MG63 (cell line): ENCODE data around the gene FOXD2. TPM values are rescaled to one million over a fixed set of nuclear protein-coding genes. Genes with fewer than 3 reads are reported as not detected.

Source experiments
- DNase-seq: peaks from one replicate; pipeline ENCODE4 v3.0.0-alpha.2; 2020
- H3K27me3 ChIP-seq: fragments of 250-450 bp; sonication (Bioruptor Pico); 2 replicates; pipeline ENCODE4 v1.5.1; 2020; ENCODE audit warnings: mild to moderate bottlenecking, moderate library complexity
- H3K36me3 ChIP-seq: fragments of 250-450 bp; sonication (Bioruptor Pico); 2 replicates; pipeline ENCODE4 v1.5.1; 2020; ENCODE audit warnings: mild to moderate bottlenecking, moderate library complexity
- H3K4me3 ChIP-seq: fragments of 250-450 bp; sonication (Bioruptor Pico); 2 replicates; pipeline ENCODE4 v1.5.1; 2020; ENCODE audit warnings: mild to moderate bottlenecking, moderate library complexity
- H3K9me3 ChIP-seq: fragments of 250-450 bp; sonication (Bioruptor Pico); 2 replicates; pipeline ENCODE4 v1.5.1; 2020; ENCODE audit warnings: mild to moderate bottlenecking, moderate library complexity
- total RNA-seq: library from RNA; depleted of rRNA; stranded (reverse); fragments of >200 nt; shearing (Covaris generic); gene quantifications from 2 replicates; pipeline ENCODE4 v1.2.3, GENCODE V29; 2014; ENCODE audit warnings: low replicate concordance

Gene FOXD2
- total RNA-seq, 1 experiment from 2014 or later: 0.03 TPM

DNA sequence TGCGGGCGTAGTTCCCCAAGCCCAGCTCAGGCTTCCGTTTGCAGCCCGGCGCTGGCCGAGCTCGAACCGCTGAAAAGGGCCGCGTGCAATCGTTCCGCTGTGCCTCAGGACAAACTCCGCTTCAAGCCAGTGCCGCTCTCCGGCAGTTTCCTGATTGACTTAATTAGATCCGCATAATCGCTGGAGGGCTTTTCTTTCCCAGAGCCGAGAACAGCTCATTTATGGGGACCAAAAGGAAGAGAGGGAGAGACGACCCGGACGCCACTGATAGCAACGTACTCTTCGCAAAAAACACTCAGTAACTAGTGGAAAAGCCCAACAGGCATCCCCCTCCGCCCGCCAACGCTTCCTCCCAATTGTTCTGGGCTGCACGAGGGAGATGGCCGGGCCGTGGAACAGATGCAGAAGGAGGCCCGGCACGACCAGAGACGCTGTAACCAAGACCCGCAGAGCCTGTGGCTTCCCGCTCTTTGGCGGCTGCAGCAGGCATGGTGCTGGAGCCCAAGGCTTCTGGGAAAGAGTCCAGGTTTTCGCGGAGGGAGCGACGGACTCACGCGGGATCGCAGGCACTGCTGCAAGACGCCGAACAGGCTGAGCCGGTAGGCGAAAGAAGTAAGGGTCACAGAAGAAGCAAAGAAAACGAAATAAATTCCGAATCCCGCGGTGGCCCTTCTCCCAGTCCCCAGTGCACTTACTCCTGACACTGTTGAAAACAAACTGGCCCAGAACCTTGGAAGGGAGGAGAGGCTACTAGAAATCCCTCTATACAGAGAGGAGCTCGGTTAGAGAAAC is 3.6 kb upstream of the FOXD2 start:
- Histone ChIP-seq H3K9me3 (no peaks in the 10 kb centered on the region), H3K4me3 (no peak overlapping the region), H3K27me3 (no peaks in the 10 kb centered on the region), H3K36me3 (peaks cover 3% of the 10 kb centered on the region; the same call in 1 of the 2 replicates)
- DNase-seq: no peak

DNA sequence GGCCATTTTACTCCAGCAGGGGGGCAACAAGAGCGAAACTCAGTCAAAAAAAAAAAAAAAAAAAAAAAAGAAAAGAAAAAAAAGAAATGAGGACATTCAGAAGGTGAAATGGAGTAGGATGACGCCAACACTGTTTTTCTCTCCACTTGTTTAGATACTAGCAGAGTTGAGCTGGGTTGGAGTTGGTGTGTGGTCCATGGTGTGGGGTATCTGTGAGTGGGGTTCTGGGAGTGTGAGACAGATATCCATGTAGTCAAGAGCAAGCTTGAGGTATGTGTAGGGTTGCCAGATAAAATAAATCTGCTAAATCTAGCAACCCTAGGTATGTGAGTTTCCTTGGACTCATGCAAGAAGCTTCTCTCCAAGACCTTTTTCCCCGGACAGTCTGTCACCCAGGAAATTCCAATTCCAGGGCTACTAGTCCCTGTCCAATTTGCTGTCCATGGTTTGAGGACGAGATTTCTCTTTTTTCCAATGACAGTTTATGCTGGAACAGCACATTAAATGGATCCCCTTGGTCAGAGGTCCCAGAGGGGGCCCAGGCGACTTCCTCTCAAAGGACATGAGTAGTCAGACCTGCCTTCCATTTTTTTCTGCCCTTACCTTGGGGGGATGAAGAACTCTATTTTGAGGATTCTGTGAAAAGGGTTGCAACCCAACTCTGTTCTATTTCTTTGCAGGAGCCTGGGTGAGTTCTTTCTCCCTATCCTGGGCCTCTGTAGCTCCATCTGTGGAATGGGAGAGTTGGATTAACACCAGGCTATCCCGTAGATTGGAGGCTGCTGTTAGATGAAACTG is 2.1 kb upstream of the FOXD2 start:
- Histone ChIP-seq H3K27me3 (no peaks in the 10 kb centered on the region), H3K9me3 (no peaks in the 10 kb centered on the region), H3K36me3 (peaks cover 3% of the 10 kb centered on the region; the same call in 1 of the 2 replicates), H3K4me3 (peak overlapping the region; percentile 82)
- DNase-seq: no peak

DNA sequence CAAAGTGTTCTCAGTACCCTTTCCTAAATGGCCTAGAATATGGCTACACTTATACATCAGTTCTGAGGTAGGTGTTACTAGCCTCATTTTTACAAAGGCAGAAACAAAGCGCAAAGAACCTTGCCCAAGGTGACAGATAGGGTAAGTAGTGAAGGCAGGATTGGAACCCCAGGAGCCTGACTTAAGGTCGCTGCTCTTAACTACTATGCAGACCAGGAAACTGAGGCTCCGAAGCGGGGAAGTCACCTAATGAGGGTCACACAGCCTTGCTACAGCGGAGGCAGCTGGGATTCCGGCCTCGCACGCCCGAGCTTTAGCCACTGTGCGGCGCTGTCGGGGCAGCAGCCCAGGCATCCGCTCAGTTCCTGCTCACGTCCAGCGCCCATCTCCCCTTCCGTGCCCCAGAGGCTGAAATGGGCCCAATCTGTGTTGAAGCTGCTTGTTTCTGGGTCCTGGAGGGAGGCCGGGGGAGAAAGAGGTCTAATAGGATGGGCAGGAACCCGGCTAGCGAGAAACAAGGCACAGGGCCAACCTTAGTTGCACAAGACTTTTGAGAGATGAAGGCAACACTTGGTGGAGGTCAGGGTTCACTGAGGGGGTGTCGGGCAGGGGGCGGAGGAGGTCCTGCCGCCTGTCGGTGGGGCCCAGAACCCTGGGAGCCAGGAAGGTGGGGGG is 1.4 kb upstream of the FOXD2 start:
- H3K36me3 ChIP-seq: peaks cover 3% of the 10 kb centered on the region; the same call in 1 of the 2 replicates
- H3K4me3 ChIP-seq: peak overlapping the region; percentile 82
- peak; percentile 73 for DNase-seq

DNA sequence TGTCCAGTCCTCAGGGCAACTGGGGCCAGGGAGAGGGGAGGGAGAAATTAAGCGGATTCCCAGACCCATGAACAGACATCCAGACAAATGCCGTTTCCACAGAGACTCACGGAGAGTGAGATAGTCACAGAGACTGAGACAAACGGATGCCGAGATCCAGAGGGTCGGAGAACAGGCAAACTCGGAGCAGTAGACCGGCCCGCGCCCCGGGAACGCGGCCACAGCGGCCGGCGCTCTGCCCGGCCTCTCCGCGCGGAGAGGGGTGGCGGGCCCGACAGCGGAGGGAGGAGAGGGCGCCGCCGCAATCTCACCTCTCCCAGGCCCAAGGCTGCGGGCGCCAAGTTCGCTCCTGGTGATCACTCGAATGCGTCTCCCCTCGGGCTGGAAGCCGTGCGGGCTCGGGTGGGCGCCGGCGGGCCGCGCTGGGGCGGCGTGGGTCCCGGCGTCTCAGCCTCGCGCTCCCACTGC is 831 bp upstream of the FOXD2 start:
- Histone ChIP-seq H3K4me3 (peak overlapping the region; percentile 82), H3K27me3 (no peaks in the 10 kb centered on the region), H3K36me3 (peaks cover 3% of the 10 kb centered on the region; the same call in 1 of the 2 replicates), H3K9me3 (no peaks in the 10 kb centered on the region)
- DNase-seq: peak; percentile 42

More for the DNA sequence above, 1.4 kb upstream of the FOXD2 start:
- Histone ChIP-seq H3K27me3 (no peaks in the 10 kb centered on the region), H3K9me3 (no peaks in the 10 kb centered on the region)

DNA sequence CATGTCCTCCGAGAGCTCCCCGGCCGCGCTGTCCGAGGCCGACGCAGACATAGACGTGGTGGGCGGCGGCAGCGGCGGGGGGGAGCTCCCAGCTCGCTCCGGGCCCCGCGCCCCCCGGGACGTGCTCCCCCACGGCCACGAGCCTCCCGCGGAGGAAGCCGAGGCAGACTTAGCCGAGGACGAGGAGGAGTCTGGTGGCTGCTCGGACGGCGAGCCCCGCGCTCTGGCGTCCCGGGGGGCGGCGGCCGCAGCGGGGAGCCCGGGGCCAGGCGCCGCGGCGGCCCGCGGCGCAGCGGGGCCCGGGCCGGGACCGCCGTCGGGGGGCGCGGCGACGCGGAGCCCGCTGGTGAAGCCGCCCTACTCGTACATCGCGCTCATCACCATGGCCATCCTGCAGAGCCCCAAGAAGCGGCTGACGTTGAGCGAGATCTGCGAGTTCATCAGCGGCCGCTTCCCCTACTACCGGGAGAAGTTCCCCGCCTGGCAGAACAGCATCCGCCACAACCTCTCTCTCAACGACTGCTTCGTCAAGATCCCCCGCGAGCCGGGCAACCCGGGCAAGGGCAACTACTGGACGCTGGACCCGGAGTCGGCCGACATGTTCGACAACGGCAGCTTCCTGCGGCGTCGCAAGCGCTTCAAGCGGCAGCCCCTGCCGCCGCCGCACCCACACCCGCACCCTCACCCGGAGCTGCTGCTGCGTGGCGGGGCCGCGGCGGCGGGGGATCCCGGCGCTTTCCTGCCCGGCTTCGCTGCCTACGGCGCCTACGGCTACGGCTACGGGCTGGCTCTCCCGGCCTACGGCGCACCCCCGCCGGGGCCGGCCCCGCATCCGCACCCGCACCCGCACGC is 547 bp downstream of the FOXD2 start:
- peak overlapping the region; percentile 82 for H3K4me3 ChIP-seq
- H3K36me3 ChIP-seq: peaks cover 3% of the 10 kb centered on the region; the same call in 1 of the 2 replicates
- peak; percentile 25 for DNase-seq
- H3K27me3 ChIP-seq: no peaks in the 10 kb centered on the region
- H3K9me3 ChIP-seq: no peaks in the 10 kb centered on the region

DNA sequence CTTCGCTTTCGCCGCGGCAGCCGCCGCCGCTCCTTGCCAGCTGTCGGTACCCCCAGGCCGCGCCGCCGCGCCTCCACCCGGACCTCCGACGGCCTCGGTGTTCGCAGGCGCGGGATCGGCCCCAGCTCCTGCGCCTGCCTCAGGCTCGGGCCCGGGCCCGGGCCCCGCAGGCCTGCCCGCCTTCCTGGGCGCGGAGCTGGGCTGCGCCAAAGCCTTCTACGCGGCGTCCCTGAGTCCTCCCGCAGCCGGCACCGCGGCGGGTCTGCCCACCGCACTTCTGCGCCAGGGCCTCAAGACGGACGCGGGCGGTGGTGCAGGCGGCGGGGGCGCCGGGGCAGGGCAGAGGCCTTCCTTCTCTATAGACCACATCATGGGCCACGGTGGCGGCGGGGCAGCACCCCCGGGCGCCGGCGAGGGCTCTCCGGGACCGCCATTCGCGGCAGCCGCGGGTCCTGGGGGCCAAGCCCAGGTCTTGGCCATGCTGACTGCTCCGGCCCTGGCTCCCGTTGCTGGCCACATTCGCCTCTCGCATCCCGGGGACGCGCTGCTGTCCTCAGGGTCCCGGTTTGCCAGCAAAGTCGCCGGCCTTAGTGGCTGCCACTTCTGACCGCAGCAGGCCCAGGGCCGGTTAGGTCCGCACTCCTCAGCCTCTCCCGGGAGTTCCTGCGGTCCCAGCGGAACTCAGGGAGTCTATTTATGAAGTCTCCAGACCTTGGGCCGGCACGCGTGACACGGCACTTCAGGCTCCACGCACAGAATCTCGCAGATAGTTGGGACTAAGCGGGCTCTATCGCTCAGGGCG is 1.4 kb downstream of the FOXD2 start:
- no peaks in the 10 kb centered on the region for H3K9me3 ChIP-seq
- peaks cover 3% of the 10 kb centered on the region; the same call in 1 of the 2 replicates for H3K36me3 ChIP-seq
- no peak for DNase-seq
- H3K27me3 ChIP-seq: no peaks in the 10 kb centered on the region
- H3K4me3 ChIP-seq: no peak overlapping the region

DNA sequence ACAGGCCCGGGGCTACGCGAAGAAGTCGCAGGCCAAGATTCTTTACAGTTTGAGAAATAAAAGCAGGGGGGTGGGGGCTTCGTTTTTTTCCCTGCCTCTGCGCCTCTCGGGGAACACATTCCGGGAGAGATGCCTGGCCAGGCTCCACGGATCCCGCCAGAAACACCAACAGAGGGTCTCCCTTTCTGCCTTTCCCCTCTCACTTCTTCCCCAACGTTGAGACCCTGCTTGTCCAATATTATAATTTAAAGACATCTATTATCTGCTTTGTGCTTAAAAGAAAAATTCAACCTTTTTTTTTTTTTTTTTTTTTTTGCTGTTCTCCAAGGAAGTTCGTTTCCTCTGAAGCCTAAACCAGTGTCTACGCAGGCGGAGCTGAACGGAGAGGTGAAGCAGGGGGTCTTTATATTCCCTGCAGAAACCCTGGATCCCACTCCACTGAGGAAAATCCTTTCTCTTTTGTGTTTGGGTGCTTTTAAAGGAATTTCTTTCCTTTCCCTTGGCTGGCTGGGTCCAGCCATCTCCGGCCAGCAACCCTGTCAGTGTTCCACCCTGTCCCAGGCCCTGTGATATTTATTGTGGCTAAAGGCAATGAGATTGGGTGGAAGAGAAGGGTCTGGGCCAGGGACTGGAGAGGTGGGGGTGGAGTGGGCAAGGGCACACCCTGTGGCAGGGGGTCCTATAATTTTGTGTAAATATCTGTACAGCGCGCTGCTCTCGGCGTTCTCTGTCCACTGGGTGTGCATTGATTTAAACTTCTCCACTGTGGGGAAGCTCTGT is 2.2 kb downstream of the FOXD2 start:
- Histone ChIP-seq H3K4me3 (no peak overlapping the region), H3K27me3 (no peaks in the 10 kb centered on the region), H3K36me3 (peaks cover 3% of the 10 kb centered on the region; the same call in 1 of the 2 replicates), H3K9me3 (no peaks in the 10 kb centered on the region)
- DNase-seq: no peak

DNA sequence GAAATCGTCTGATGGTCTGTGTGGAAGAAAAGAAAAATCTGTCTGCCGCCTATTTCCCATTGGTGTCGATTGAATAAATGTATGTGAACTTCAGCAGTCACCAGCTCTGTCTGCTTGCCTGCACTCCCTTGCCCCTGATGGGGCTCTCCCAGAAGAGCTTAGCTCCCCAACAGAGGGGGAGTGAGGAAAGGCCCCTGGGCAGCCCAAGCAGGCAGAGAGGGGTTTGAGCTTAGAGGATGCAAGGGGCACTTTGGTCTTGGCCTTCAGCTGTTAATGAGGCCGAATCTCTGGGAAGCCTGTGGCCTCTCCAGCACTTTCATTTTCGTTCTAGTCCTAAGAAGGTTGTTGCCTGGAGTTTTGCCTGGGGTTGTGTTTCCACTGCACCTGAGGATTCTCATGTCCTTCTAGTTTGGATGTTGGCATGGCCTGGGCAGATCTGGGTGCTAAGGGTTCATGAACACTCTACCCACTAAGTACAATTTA is 2.8 kb downstream of the FOXD2 start:
- DNase-seq: no peak
- Histone ChIP-seq H3K27me3 (no peaks in the 10 kb centered on the region), H3K4me3 (no peak overlapping the region)

DNA sequence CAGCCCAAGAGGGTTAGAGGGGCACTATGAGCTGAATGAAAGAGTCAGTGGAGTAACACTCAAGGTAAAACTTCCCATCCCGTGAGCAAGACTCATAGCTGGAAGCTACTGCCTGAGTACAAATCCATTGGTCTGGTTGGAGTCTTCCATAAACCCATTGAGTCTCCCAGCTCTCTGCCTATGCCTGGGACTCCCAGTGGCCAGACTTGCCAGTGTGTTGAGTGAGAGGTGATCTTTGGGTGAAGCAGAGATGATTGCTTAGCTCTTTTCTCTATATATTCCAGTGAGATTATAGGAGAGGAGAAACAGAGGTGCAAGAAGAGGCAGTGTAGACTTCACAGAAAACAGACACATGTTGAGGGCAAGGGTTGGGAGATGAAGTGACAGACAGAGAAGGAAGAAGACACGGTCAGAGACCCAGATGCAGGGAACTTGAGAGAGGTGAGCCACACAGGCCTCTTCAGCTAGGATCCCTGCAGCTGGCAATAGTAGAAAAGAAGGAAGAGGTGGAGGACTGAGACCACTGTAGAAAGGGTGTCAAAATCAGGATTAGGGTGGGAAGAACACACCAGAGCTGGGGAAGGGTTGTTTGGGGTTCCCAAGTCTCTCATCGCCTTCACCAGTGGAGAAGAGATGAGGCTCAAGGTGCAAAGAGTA is 3.7 kb downstream of the FOXD2 start:
- Histone ChIP-seq H3K9me3 (no peaks in the 10 kb centered on the region), H3K27me3 (no peaks in the 10 kb centered on the region), H3K36me3 (no peaks in the 10 kb centered on the region), H3K4me3 (no peak overlapping the region)
- DNase-seq: no peak

More for the DNA sequence above, 2.8 kb downstream of the FOXD2 start:
- H3K9me3 ChIP-seq: no peaks in the 10 kb centered on the region
- H3K36me3 ChIP-seq: 0 out of 2 replicates have a peak, but pooled peaks cover 3% of the 10 kb centered on the region

DNA sequence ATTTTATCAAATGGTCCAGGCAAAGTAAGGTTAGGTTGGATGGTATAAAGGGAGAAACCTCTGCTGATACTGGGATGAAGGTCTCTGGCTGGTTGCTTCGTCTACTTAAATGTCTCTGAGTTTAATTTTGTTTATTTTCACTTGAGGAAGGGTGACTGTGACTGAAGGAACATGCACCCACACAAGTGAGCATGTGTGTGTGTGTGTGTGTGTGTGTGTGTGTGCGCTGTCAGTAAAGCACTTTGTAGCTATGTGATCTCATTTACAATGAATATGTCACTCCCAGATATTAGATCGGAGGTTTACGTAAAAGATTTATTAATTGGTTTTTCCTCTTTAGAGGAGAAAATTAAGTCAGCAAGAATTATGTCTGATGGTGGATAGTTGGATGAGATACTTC is 4.4 kb downstream of the FOXD2 start:
- no peaks in the 10 kb centered on the region for H3K9me3 ChIP-seq
- H3K4me3 ChIP-seq: no peak overlapping the region
- H3K27me3 ChIP-seq: no peaks in the 10 kb centered on the region
- no peaks in the 10 kb centered on the region for H3K36me3 ChIP-seq
- no peak for DNase-seq

DNA sequence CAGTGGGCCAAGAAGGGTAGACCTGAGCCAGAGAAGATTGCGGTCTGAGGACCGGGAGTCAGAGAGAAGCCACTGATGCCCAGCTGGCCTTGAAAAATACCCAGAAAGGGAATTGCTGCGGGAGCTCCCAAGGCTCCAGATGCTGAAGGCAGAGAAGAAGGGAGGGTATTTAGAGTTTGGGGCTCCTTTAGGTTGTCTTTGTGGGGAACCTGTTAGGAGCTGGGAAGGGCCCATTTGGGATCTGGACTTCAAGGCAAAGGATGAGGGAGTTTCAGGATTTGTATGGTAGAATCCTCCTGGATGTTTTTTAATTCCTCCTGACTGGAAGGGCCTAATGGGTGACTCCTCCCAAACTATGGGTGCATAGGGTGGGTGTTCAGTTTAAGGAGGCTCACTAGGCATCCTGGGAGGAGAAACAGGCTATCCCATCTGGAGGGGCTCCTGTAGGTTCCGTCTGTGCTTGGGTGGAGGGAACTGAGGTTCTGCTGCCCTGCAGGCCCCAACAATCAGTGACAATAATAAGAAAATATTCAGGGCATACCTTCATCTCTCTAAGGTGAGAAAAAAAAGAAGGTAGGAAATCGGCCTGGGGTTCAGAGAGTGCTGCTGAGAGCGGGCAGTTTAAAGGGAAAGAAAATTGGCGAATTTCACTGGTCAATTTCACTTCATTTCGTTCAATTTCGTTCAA is 5.1 kb downstream of the FOXD2 start:
- H3K4me3 ChIP-seq: no peak overlapping the region
- H3K36me3 ChIP-seq: no peaks in the 10 kb centered on the region
- no peaks in the 10 kb centered on the region for H3K27me3 ChIP-seq
- DNase-seq: no peak
- no peaks in the 10 kb centered on the region for H3K9me3 ChIP-seq

DNA sequence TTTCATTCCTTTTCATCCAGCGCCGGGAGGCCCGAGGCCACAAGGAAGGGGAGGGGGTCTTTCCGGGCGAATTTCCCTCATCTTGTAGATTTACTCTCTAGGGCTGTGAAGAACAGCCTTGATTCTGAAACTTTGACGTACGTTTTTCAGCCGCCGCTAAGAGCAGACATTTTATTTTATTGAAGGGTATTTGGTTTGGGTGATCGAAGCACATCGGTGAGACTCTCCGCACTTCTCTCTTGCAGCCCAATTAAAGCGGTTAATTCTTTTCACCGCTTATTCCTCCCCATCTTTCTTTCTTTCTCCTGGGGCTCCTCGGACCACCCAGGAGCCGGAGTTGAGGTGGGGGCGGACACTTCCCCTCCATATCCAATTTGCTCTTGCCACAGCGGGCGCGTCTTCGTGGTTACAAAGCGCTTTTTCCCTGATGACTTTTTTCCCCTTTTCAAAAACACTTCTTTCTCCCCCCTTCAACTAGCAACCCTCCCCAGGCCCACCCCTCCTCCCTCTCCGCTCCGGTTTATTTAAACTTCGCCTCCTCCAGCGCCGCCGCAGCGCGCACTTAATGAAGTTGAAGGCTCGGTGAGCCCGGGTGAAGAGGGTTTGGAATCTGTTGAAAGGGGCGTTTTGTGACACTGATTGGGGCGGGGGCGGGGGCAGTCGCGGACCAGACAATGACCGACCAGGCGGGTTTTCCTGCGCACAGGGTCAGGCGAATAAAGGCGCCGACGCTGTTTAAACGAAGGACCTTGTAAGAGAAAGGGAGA is 5.9 kb downstream of the FOXD2 start:
- no peaks in the 10 kb centered on the region for H3K36me3 ChIP-seq
- DNase-seq: no peak
- H3K4me3 ChIP-seq: no peak overlapping the region
- no peaks in the 10 kb centered on the region for H3K9me3 ChIP-seq
- H3K27me3 ChIP-seq: no peaks in the 10 kb centered on the region

DNA sequence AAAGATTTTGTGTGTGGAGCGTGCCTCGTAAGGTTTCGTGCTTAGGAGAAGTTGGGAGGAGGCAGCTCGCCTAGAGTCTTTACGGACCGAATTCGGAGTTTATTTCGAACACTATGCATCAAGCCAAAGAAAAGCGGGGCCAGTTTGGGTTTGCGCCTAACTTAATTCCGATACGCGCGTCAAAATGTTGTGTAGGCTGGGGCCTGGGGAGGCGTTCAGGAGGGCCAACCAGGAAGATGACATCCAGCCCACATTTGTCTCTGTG is 6.4 kb downstream of the FOXD2 start:
- no peak overlapping the region for H3K4me3 ChIP-seq
- H3K36me3 ChIP-seq: no peaks in the 10 kb centered on the region
- no peak for DNase-seq
- H3K9me3 ChIP-seq: no peaks in the 10 kb centered on the region
- H3K27me3 ChIP-seq: no peaks in the 10 kb centered on the region
